H1 (cell line): Measurements from ENCODE around the gene RAB9B. TPM values are rescaled to one million over a fixed set of nuclear protein-coding genes. Genes with fewer than 3 reads are reported as not detected.

ENCODE experiments used
- ASH2L ChIP-seq: fragments of 200-600, 300-600 bp; sonication (generic); IDR thresholded peaks from one replicate; pipeline ENCODE4 v1.7.1; 2017; ENCODE audit warnings: low read length
- BACH1 ChIP-seq: IDR thresholded peaks from 2 replicates; pipeline ENCODE4 v1.6.1; 2012; ENCODE audit warnings: low read length, improper control_type of control experiment
- CHD7 ChIP-seq: fragments of 300-600 bp; sonication (generic); IDR thresholded peaks from 2 replicates; pipeline ENCODE4 v1.7.1; 2012; ENCODE audit warnings: low read length, moderate library complexity, mild to moderate bottlenecking, inconsistent platforms; ENCODE audit not compliant: insufficient replicate concordance
- FOSL1 ChIP-seq: IDR thresholded peaks from 2 replicates; pipeline ENCODE4 v1.6.1; 2011; ENCODE audit warnings: mild to moderate bottlenecking, low read depth, low read length, moderate library complexity; ENCODE audit not compliant: insufficient read depth
- GTF2F1 ChIP-seq: IDR thresholded peaks from 2 replicates; pipeline ENCODE4 v1.6.1; 2012; ENCODE audit warnings: low read depth, low read length, improper control_type of control experiment, borderline replicate concordance
- JUN ChIP-seq: IDR thresholded peaks from 2 replicates; pipeline ENCODE4 v1.6.1; 2011; ENCODE audit warnings: low read depth, mild to moderate bottlenecking, improper control_type of control experiment, low read length
- MAX ChIP-seq: IDR thresholded peaks from 2 replicates; pipeline ENCODE4 v1.6.1; 2012; ENCODE audit warnings: inconsistent platforms
- RBBP5 ChIP-seq: IDR thresholded peaks from 2 replicates; pipeline ENCODE4 v1.7.1; 2012; ENCODE audit warnings: low read depth, mild to moderate bottlenecking, inconsistent platforms, low read length, moderate library complexity, borderline replicate concordance
- TAF1 ChIP-seq: IDR thresholded peaks from 2 replicates; pipeline ENCODE4 v1.6.1; 2011; ENCODE audit warnings: mild to moderate bottlenecking, low read depth, low read length
- ZNF274 ChIP-seq: IDR thresholded peaks from 2 replicates; pipeline ENCODE4 v1.7.0; 2012; ENCODE audit warnings: low read length, borderline replicate concordance; ENCODE audit errors: extremely low read depth
- polyA plus RNA-seq, 7 experiments: library from polyadenylated mRNA; depleted of rRNA in 3 of 7; stranded (reverse) in 5 of 7; unstranded in 2 of 7; fragments of >200 nt in 5 of 7; fragments of 200-250 nt in 2 of 7; gene quantifications; 1 replicate in 5 of 7; 2 replicates in 1 of 7; 4 replicates in 1 of 7; pipeline versions ENCODE4 v1.2.1 to v1.2.3, GENCODE V29; 2011 to 2013; ENCODE audit warnings: missing spikeins in 2 of 7, mixed read lengths in 2 of 7
- total RNA-seq: library from RNA; stranded (reverse); fragmentation: NEBNext Ultra II Directional; extraction: Animal tissue kit (Norgen Biotek cat#: 25700); gene quantifications from 2 replicates; pipeline ENCODE4 v1.2.1, GENCODE V29; 2021

The RAB9B gene
- total and polyA plus RNA-seq, 2 of the 8 experiments (the other 6 are each of a cell fraction or from before 2014, with no cell fraction given) = 0.26 to 0.56 TPM

DNA sequence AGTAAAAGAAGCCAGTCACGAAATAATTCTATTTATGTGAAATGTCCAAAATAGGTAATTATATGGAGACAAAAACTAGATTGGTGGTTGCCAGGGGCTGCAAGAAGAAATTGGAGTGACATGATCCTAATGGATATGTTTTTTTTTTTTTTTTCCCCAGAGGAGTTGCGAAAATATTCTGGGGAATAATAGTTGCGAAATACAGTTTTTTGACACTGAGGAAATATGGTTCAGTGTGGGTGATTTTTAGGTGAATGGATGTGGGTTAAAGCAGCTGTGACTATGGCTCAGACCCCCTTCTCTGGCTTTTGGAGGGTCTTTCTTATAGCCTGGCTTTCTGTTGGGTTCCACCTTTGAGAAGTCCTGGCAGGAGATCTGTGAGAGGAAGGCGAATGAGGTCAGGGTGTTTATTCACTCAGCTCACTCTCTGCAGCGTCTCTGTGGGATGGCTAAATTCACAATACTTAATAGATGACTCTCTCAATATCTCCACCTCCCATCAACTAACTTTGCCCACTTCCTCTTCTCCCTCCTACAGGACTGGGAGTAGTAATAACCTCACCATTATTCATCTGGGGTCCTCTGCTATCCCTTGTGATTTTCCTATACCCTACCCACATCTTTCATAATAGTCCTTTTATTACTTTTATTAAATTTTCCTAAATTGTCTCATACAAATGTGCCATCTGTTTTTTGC, 15.3 kb upstream of the RAB9B start (continued):
- TF ChIP-seq CHD7 (no peak), BACH1 (no peak), MAX (no peak), RBBP5 (no peak), FOSL1 (no peak), TAF1 (no peak), GTF2F1 (no peak), ASH2L (no peak), JUN (no peak), ZNF274 (no peak)
